ENCODE results near the gene RBM20. TPM values are rescaled to one million over a fixed set of nuclear protein-coding genes. Genes with fewer than 3 reads are reported as not detected.

RBM20 gene
- total and polyA plus RNA-seq, 10 of the 15 experiments (the other 5 are each of a cell fraction or from before 2014, with no cell fraction given): 0.04 to 0.26 (median 0.15) TPM

- RAD21 ChIA-PET (ENCODE audit: unreplicated experiment): interaction anchor here (1.5 kb wide), 1 partner anchor 13 kb away, joined by 3 read pairs; no protein-coding TSS in a partner anchor
- no TSS peak for BruUV-seq (replicated peaks)
- Histone ChIP-seq H3K27me3 (replicated peaks in 1 of 2; ENCODE audit: control insufficient read depth in 2 of 2, insufficient read depth in 2 of 2, low read length in 1 of 2) (peaks cover 0 to 6% of the 10 kb centered on the region in 2 experiments; a peak in 1 of 4 replicates), H3K36me3 (ENCODE audit: control insufficient read depth in 2 of 2, insufficient read depth in 2 of 2, low read length in 1 of 2) (no peaks in the 10 kb centered on the region), H2AFZ (ENCODE audit: control insufficient read depth, low read depth, low read length) (no peak overlapping the region), H3K9me3 (replicated peaks; ENCODE audit: control insufficient read depth, insufficient read depth, low read length) (no peaks in the 10 kb centered on the region), H3K4me1 (ENCODE audit: control insufficient read depth, insufficient read depth, low read length) (no peaks in the 10 kb centered on the region), H4K20me1 (ENCODE audit: control insufficient read depth, insufficient read depth) (no peaks in the 10 kb centered on the region), H3K4me2 (ENCODE audit: control insufficient read depth, insufficient read depth) (no peak overlapping the region), H3K79me2 (ENCODE audit: control insufficient read depth, insufficient read depth, low read length) (no peaks in the 10 kb centered on the region), H3K4me3 (no peak overlapping the region), H3K9ac (ENCODE audit: control insufficient read depth, insufficient read depth, low read length) (no peak overlapping the region), H3K27ac (ENCODE audit: control insufficient read depth, insufficient read depth) (no peak overlapping the region)
- FAIRE-seq (no peak), ATAC-seq (no peak), DNase-seq (ENCODE audit: low read depth, low spot score) (no peak)
- in situ Hi-C loops (cut with MboI): loop anchor here (25.0 kb wide), 1 partner anchor 607 kb away; no protein-coding TSS in a partner anchor
- TF ChIP-seq PAX8 (IDR thresholded peaks at IDR 0.05): no peak
- no peak for TF ChIP-seq ZBTB33 (IDR thresholded peaks at IDR 0.05)
- no peak for TF ChIP-seq ATF3 (IDR thresholded peaks at IDR 0.05; ENCODE audit: borderline replicate concordance, extremely low read depth, low read depth, low read length)
- TF ChIP-seq ZNF622 (IDR thresholded peaks at IDR 0.05): no peak
- TF ChIP-seq BMI1 (IDR thresholded peaks at IDR 0.05; ENCODE audit: borderline replicate concordance): no peak
- no peak for TF ChIP-seq IKZF1 (conservative IDR thresholded peaks at IDR 0.05)
- TF ChIP-seq BHLHE40 (IDR thresholded peaks at IDR 0.05; ENCODE audit: borderline replicate concordance in 1 of 2, low read depth in 2 of 2, low read length in 1 of 2): no peak
- 69% methylated on average over 11 of the region's 11 CpGs for WGBS (ENCODE audit: insufficient coverage, insufficient replicate concordance, low lambda C conversion rate, missing lambda C conversion rate)
- SMC1A ChIA-PET (ENCODE audit: uncharacterized antibody, unreplicated experiment): interaction anchor here (0.8 to 1.4 kb wide), 4 partner anchors 10 to 403 kb away, joined by 3 read pairs; no protein-coding TSS in a partner anchor
- POLR2A ChIA-PET: no interaction called here
- CTCF ChIA-PET: interaction anchor here (1.4 to 1.6 kb wide), 2 partner anchors 13 to 82 kb away, joined by 3 to 5 read pairs; no protein-coding TSS in a partner anchor
- intact Hi-C loops (cut with micrococcal nuclease; ENCODE audit: unreplicated experiment): no loop called here
Measured at GRCh38 chr10:110730345-110731050, 86.4 kb downstream of the RBM20 start.

All from GM12878 (cell line).